HG03520 (cell line): ENCODE data around the gene DNM1L.

Source experiments
- ATAC-seq: cut with Tn5 transposase; IDR thresholded peaks from one replicate; pipeline ENCODE4 v1.9.1; 2021; ENCODE audit warnings: mild to moderate bottlenecking, moderate library complexity; ENCODE audit not compliant: unreplicated experiment

DNM1L gene

GRCh38 chr12:32755654-32756475 is 76.8 kb downstream of the DNM1L start, which contains the start of gene YARS2:
Gene YARS2, minus strand, starts transcription at chr12:32755897. Its CDS starts 23 bp downstream, at chr12:32755874.
- peak; percentile 75 for ATAC-seq

GRCh38 chr12:32756476-32757066 is 77.5 kb downstream of the DNM1L start:
- ATAC-seq = no peak

GRCh38 chr12:32757157-32757556 is 78.1 kb downstream of the DNM1L start:
- no peak for ATAC-seq

GRCh38 chr12:32761716-32762115 is 82.6 kb downstream of the DNM1L start:
- no peak for ATAC-seq

GRCh38 chr12:32765906-32766305 is 86.8 kb downstream of the DNM1L start:
- ATAC-seq = no peak

GRCh38 chr12:32768518-32768917 is 89.4 kb downstream of the DNM1L start:
- no peak for ATAC-seq

- ATAC-seq = no peak
Measured at GRCh38 chr12:32770141-32770540, 91.0 kb downstream of the DNM1L start.

GRCh38 chr12:32773691-32774090 is 94.6 kb downstream of the DNM1L start:
- no peak for ATAC-seq

- ATAC-seq = no peak
Measured at GRCh38 chr12:32776258-32776657, 97.2 kb downstream of the DNM1L start.

GRCh38 chr12:32777159-32777558 is 98.1 kb downstream of the DNM1L start:
- no peak for ATAC-seq

- no peak for ATAC-seq
Measured at GRCh38 chr12:32777691-32778175, 98.6 kb downstream of the DNM1L start.

- ATAC-seq = no peak
Measured at GRCh38 chr12:32780071-32780470, 101.0 kb downstream of the DNM1L start.

- ATAC-seq = no peak
Measured at GRCh38 chr12:32783029-32783428, 103.9 kb downstream of the DNM1L start.

GRCh38 chr12:32785557-32785956 is 106.5 kb downstream of the DNM1L start:
- ATAC-seq = no peak

- ATAC-seq = no peak
Measured at GRCh38 chr12:32788405-32788804, 109.3 kb downstream of the DNM1L start.

- ATAC-seq = no peak
Measured at GRCh38 chr12:32789446-32789845, 110.3 kb downstream of the DNM1L start.

- ATAC-seq = no peak
Measured at GRCh38 chr12:32789916-32790315, 110.8 kb downstream of the DNM1L start.

GRCh38 chr12:32794281-32794680 is 115.2 kb downstream of the DNM1L start:
- no peak for ATAC-seq
